SK-N-SH (cell line): ENCODE data around the gene MAGI3. TPM values are rescaled to one million over a fixed set of nuclear protein-coding genes. Genes with fewer than 3 reads are reported as not detected.
A peak's percentile ranks its signal among the peaks of the same experiment; 100 is the strongest.

Source experiments
- CTCF ChIA-PET: fragments of 300-600, 350-600 bp; formaldehyde crosslinking; extraction: SDS; loops from one replicate; lab custom pipeline; 2021; lab: Yijun Ruan, JAX
- POLR2A ChIA-PET: fragments of 350-600 bp; sonication (Branson Sonifier 250); formaldehyde crosslinking; extraction: SDS; loops from one replicate; lab custom pipeline; 2020; ENCODE audit warnings: antibody characterized with exemption, inconsistent platforms; lab: Yijun Ruan, JAX
- DNase-seq: peaks from one replicate; pipeline ENCODE4 v3.0.0; 2012
- H2AFZ ChIP-seq: fragments of 200-600 bp; sonication (generic); 2 replicates; pipeline ENCODE4 v1.8.1; 2016; ENCODE audit warnings: antibody characterized with exemption, mild to moderate bottlenecking, low read depth
- H3F3A ChIP-seq: fragments of 200-600 bp; sonication (generic); replicated peaks from 2 replicates; pipeline ENCODE3; 2016; ENCODE audit warnings: antibody characterized with exemption, mild to moderate bottlenecking; ENCODE audit not compliant: insufficient read depth
- H3K27ac ChIP-seq, 2 experiments: fragments of 200-500 bp in 1 of 2; fragments of 200-600 bp in 1 of 2; sonication (Bioruptor generic) in 1 of 2; sonication (generic), shearing (Covaris generic) in 1 of 2; 2 replicates each; pipeline versions ENCODE4 v1.5.1 to v1.6.1; 2014 to 2016; ENCODE audit warnings: low read depth in 2 of 2, inconsistent platforms in 1 of 2, low read length in 1 of 2, mild to moderate bottlenecking in 1 of 2, mixed read lengths in 1 of 2
- H3K27me3 ChIP-seq: fragments of 200-600 bp; sonication (generic), shearing (Covaris generic); 2 replicates; pipeline ENCODE4 v1.6.1; 2016; ENCODE audit warnings: mixed run types; ENCODE audit not compliant: insufficient read depth
- H3K36me3 ChIP-seq, 2 experiments: fragments of 200-500 bp in 1 of 2; fragments of 200-600 bp in 1 of 2; sonication (Bioruptor generic) in 1 of 2; sonication (generic) in 1 of 2; replicated peaks in 1 of 2; 2 replicates each; pipeline versions ENCODE3 to v1.5.1; 2014 to 2016; ENCODE audit warnings: low read length in 1 of 2, mild to moderate bottlenecking in 1 of 2; ENCODE audit not compliant: insufficient read depth in 2 of 2, control insufficient read depth in 1 of 2
- H3K4me1 ChIP-seq, 2 experiments: fragments of 200-500 bp in 1 of 2; fragments of 200-600 bp in 1 of 2; sonication (Bioruptor generic) in 1 of 2; sonication (generic), shearing (Covaris generic) in 1 of 2; 2 replicates each; pipeline versions ENCODE4 v1.5.1 to v1.6.1; 2014 to 2016; ENCODE audit warnings: low read depth in 1 of 2, low read length in 1 of 2, mixed run types in 1 of 2; ENCODE audit not compliant: insufficient read depth in 2 of 2, control insufficient read depth in 1 of 2
- H3K4me2 ChIP-seq: fragments of 200-600 bp; sonication (generic), shearing (Covaris generic); 2 replicates; pipeline ENCODE4 v1.6.1; 2017; ENCODE audit warnings: mixed run types
- H3K4me3 ChIP-seq, 2 experiments: fragments of 200-500 bp in 1 of 2; fragments of 200-600 bp in 1 of 2; sonication (Bioruptor generic) in 1 of 2; sonication (generic), shearing (Covaris generic) in 1 of 2; 2 replicates each; pipeline versions ENCODE4 v1.5.1 to v1.8.1; 2014 to 2016; ENCODE audit warnings: low read depth in 2 of 2, inconsistent platforms in 1 of 2, low read length in 1 of 2, mild to moderate bottlenecking in 1 of 2, mixed read lengths in 1 of 2, moderate library complexity in 1 of 2
- H3K79me2 ChIP-seq: fragments of 200-600 bp; sonication (generic); 2 replicates; pipeline ENCODE4 v1.8.1; 2017; ENCODE audit warnings: mild to moderate bottlenecking; ENCODE audit not compliant: insufficient read depth
- H3K9ac ChIP-seq: fragments of 200-600 bp; sonication (generic); 2 replicates; pipeline ENCODE4 v1.6.1; 2017; ENCODE audit warnings: mixed run types
- H3K9me2 ChIP-seq: fragments of 200-600 bp; sonication (generic); 2 replicates; pipeline ENCODE4 v1.6.1; 2017; ENCODE audit warnings: mixed run types
- H3K9me3 ChIP-seq: fragments of 200-600 bp; sonication (generic); 2 replicates; pipeline ENCODE4 v1.6.1; 2017; ENCODE audit warnings: mixed run types, mild to moderate bottlenecking, moderate library complexity
- H4K20me1 ChIP-seq: fragments of 200-600 bp; sonication (generic); 2 replicates; pipeline ENCODE4 v1.6.1; 2017; ENCODE audit warnings: mild to moderate bottlenecking, mixed run types; ENCODE audit not compliant: insufficient read depth
- ELF1 ChIP-seq: IDR thresholded peaks from 2 replicates; pipeline ENCODE4 v1.4.0; 2012
- FOXJ3 ChIP-seq: sonication (generic); formaldehyde crosslinking; IDR thresholded peaks from 2 replicates; pipeline ENCODE4 v1.5.1; 2020; ENCODE audit warnings: mild to moderate bottlenecking, missing genetic modification reagents
- JUND ChIP-seq: IDR thresholded peaks from 2 replicates; pipeline ENCODE4 v1.4.0; 2012
- MEF2A ChIP-seq: IDR thresholded peaks from 2 replicates; pipeline ENCODE4 v1.4.0; 2012; ENCODE audit warnings: low read depth, borderline replicate concordance
- NFIC ChIP-seq: IDR thresholded peaks from 2 replicates; pipeline ENCODE4 v1.4.0; 2012; ENCODE audit warnings: borderline replicate concordance
- NRF1 ChIP-seq: IDR thresholded peaks from 2 replicates; pipeline ENCODE4 v1.6.1; 2012; ENCODE audit warnings: low read depth, mild to moderate bottlenecking, low read length
- PBX3 ChIP-seq: IDR thresholded peaks from 2 replicates; pipeline ENCODE4; 2012
- RAD21 ChIP-seq: IDR thresholded peaks from 2 replicates; pipeline ENCODE4 v1.6.1; 2012; ENCODE audit warnings: mild to moderate bottlenecking, low read length
- RXRA ChIP-seq: IDR thresholded peaks from 2 replicates; pipeline ENCODE4 v1.4.0; 2012; ENCODE audit warnings: low read depth, mild to moderate bottlenecking, borderline replicate concordance
- SMC3 ChIP-seq: IDR thresholded peaks from 2 replicates; pipeline ENCODE4 v1.6.1; 2012; ENCODE audit warnings: low read depth, low read length, improper control_type of control experiment
- TAF1 ChIP-seq: IDR thresholded peaks from 2 replicates; pipeline ENCODE4 v1.6.1; 2012; ENCODE audit warnings: low read depth, mild to moderate bottlenecking, low read length, moderate library complexity, borderline replicate concordance
- TCF12 ChIP-seq: IDR thresholded peaks from 2 replicates; pipeline ENCODE4 v1.4.0; 2012
- TEAD4 ChIP-seq: IDR thresholded peaks from 2 replicates; pipeline ENCODE4 v1.4.0; 2012; ENCODE audit warnings: mild to moderate bottlenecking, borderline replicate concordance; ENCODE audit not compliant: insufficient read depth
- ZBTB33 ChIP-seq: IDR thresholded peaks from 2 replicates; pipeline ENCODE4 v1.4.0; 2012; ENCODE audit warnings: low read depth, borderline replicate concordance
- WGBS: methylation state at CpG from one replicate; pipeline ENCODE4 v1.1.6; 2017; ENCODE audit warnings: low lambda C conversion rate; 5-methylcytosine and 5-hydroxymethylcytosine counted together
- polyA plus RNA-seq, 3 experiments: library from polyadenylated mRNA; depleted of rRNA; stranded (reverse); fragments of >200 nt; gene quantifications; 2 replicates each; pipeline ENCODE4 v1.2.3, GENCODE V29; 2012
- TF ChIP-seq, protein P1 (sequence below): fragments of 150-350 bp; IDR thresholded peaks from 2 replicates; pipeline ENCODE4 v1.6.1; 2016; ENCODE audit warnings: mild to moderate bottlenecking, low read depth, low read length
- TF ChIP-seq, protein P2 (sequence below): fragments of 200-600 bp; sonication (generic); IDR thresholded peaks from 2 replicates; pipeline ENCODE4 v1.6.1; 2017; ENCODE audit warnings: antibody characterized with exemption, mild to moderate bottlenecking, moderate library complexity

Gene MAGI3
- polyA plus RNA-seq, 1 of the 3 experiments (the other 2 are of a cell fraction): 2.9 TPM

- Histone ChIP-seq H3K4me2 (no peak overlapping the region), H3K4me1 (peaks cover 0 to 5% of the 10 kb centered on the region in 2 experiments; a peak in 2 of 4 replicates), H2AFZ (no peak overlapping the region), H3K9me2 (no peaks in the 10 kb centered on the region), H3K9me3 (no peaks in the 10 kb centered on the region), H3K4me3 (no peak overlapping the region), H3K27ac (no peak overlapping the region), H3F3A (peaks cover 8% of the 10 kb centered on the region), H3K79me2 (no peaks in the 10 kb centered on the region), H3K9ac (no peak overlapping the region), H3K36me3 (peaks cover 12 to 22% of the 10 kb centered on the region in 2 experiments), H4K20me1 (no peaks in the 10 kb centered on the region), H3K27me3 (no peaks in the 10 kb centered on the region)
- no peak for DNase-seq
- TF ChIP-seq TAF1 (no peak), MEF2A (no peak), RXRA (no peak), SMC3 (no peak), NFIC (no peak), FOXJ3 (CRISPR knock-in tag) (no peak), PBX3 (no peak), TEAD4 (no peak), RAD21 (no peak), ELF1 (no peak), JUND (no peak)
- TF ChIP-seq, protein P1, sequence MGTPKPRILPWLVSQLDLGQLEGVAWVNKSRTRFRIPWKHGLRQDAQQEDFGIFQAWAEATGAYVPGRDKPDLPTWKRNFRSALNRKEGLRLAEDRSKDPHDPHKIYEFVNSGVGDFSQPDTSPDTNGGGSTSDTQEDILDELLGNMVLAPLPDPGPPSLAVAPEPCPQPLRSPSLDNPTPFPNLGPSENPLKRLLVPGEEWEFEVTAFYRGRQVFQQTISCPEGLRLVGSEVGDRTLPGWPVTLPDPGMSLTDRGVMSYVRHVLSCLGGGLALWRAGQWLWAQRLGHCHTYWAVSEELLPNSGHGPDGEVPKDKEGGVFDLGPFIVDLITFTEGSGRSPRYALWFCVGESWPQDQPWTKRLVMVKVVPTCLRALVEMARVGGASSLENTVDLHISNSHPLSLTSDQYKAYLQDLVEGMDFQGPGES: no peak
- TF ChIP-seq, protein P2, sequence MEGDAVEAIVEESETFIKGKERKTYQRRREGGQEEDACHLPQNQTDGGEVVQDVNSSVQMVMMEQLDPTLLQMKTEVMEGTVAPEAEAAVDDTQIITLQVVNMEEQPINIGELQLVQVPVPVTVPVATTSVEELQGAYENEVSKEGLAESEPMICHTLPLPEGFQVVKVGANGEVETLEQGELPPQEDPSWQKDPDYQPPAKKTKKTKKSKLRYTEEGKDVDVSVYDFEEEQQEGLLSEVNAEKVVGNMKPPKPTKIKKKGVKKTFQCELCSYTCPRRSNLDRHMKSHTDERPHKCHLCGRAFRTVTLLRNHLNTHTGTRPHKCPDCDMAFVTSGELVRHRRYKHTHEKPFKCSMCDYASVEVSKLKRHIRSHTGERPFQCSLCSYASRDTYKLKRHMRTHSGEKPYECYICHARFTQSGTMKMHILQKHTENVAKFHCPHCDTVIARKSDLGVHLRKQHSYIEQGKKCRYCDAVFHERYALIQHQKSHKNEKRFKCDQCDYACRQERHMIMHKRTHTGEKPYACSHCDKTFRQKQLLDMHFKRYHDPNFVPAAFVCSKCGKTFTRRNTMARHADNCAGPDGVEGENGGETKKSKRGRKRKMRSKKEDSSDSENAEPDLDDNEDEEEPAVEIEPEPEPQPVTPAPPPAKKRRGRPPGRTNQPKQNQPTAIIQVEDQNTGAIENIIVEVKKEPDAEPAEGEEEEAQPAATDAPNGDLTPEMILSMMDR: no peak
- WGBS: over 99% methylated on average over 5 of the region's 5 CpGs
- ChIA-PET POLR2A (no interaction called here), CTCF (interaction anchor here (0.9 kb wide), 1 partner anchor 18 kb away, joined by 3 read pairs; no protein-coding TSS in a partner anchor)
Observed at GRCh38 chr1:113610372-113610771, 220.1 kb downstream of the MAGI3 start.

- CTCF ChIA-PET: interaction anchor here (0.8 to 1.2 kb wide), 2 partner anchors 9 to 107 kb away, joined by 3 to 5 read pairs; no protein-coding TSS in a partner anchor
- TF ChIP-seq, protein P1: no peak
- TF ChIP-seq PBX3 (peak; percentile 15; the same call in 1 of the 2 replicates), ELF1 (no peak), TCF12 (peak; percentile 18; the same call in 1 of the 2 replicates), ZBTB33 (no peak), NRF1 (no peak)
Observed at GRCh38 chr1:113615425-113615824, 225.1 kb downstream of the MAGI3 start.

More at GRCh38 chr1:113615425-113615824, 225.1 kb downstream of the MAGI3 start:
- POLR2A ChIA-PET: no interaction called here
- no peaks in the 10 kb centered on the region for H4K20me1 ChIP-seq
- H3K79me2 ChIP-seq: no peaks in the 10 kb centered on the region
- peaks cover 29 to 37% of the 10 kb centered on the region in 2 experiments for H3K36me3 ChIP-seq
- H3F3A ChIP-seq: peaks cover 20% of the 10 kb centered on the region
- no peak for DNase-seq
- no peak overlapping the region for H3K9ac ChIP-seq
- H3K27ac ChIP-seq: peak overlapping the region; percentile 35 to 55; a peak in 3 of 4 replicates
- peaks cover 5 to 24% of the 10 kb centered on the region in 2 experiments; a peak in 2 of 4 replicates for H3K4me1 ChIP-seq
- H3K9me2 ChIP-seq: no peaks in the 10 kb centered on the region
- no peaks in the 10 kb centered on the region for H3K27me3 ChIP-seq
- no peaks in the 10 kb centered on the region for H3K9me3 ChIP-seq
- no peak overlapping the region for H2AFZ ChIP-seq
- H3K4me2 ChIP-seq: no peak overlapping the region
- H3K4me3 ChIP-seq: no peak overlapping the region
